GM18951 (cell line): ENCODE measurements around the gene SPATS2.

ENCODE experiments used
- POLR2A ChIP-seq: IDR thresholded peaks from 4 replicates; pipeline ENCODE4 v1.6.1; 2011; ENCODE audit warnings: mild to moderate bottlenecking; ENCODE audit not compliant: insufficient read length, insufficient read depth; ENCODE audit errors: extremely low read depth
- in situ Hi-C: fragments of 300-500 bp; cut with MboI; formaldehyde crosslinking; loops from one replicate; pipeline ENCODE4 v1.12.0; 2022; ENCODE audit warnings: low sequenced_read_pairs, mixed read lengths, inconsistent platforms; ENCODE audit not compliant: unreplicated experiment

SPATS2 gene

DNA sequence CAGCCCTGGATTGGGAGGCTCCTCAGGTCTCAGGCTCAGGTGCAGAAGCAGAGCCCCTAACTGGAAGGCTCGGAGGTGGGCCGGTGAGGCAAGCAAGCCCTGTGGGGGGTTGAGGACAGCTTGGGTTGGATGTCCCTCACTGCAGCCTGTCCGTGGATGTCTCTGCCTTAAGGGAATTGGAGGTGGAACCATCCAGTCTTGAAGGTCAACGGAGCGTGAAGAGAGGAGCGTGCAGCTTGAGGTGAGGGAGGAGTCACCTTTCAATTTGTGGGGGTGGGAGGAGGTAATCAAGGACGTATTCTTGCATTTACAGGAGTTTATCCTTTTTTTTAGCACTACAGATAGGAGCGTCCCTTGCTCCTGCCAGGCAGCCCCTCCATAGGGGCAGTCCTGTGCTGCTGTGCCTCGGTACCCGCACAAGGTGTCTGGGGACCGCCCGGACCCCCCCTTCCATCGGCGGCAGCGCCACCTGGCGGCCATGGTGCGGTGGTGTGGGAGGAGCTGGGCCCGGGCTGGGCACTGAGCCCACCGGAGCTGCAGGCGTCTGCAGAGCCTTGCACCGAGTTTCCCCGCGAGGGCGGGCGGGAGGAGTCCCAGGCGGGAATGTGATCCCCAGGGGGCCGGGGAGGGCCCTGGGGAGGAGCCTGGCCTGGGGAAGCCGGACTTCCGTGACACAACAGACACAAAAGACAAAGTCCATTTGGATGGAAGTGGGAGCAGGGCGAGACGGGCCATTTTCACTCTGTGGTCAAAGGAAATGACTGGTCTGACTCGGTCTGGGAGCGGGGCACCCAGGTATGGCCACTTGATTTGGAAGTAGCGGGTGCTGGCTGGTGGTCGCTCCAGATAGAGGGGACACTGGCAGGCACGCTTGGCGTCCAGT is 19.7 kb upstream of the SPATS2 start:
- in situ Hi-C loops = no loop called here
- no peak for TF ChIP-seq POLR2A

DNA sequence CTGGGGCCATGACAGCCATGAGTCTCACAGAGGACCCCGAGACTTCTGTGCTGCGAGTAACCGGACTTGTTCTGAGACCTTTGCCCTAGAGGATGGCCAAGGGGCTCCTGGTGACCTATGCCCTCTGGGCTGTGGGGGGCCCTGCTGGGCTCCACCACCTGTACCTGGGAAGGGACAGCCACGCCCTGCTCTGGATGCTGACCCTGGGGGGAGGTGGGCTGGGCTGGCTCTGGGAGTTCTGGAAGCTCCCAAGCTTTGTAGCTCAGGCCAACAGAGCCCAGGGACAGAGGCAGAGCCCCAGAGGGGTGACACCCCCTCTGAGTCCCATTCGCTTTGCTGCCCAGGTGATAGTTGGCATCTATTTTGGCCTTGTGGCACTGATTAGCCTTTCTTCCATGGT is 18.5 kb upstream of the SPATS2 start:
- TF ChIP-seq POLR2A = no peak
- in situ Hi-C loops = no loop called here

DNA sequence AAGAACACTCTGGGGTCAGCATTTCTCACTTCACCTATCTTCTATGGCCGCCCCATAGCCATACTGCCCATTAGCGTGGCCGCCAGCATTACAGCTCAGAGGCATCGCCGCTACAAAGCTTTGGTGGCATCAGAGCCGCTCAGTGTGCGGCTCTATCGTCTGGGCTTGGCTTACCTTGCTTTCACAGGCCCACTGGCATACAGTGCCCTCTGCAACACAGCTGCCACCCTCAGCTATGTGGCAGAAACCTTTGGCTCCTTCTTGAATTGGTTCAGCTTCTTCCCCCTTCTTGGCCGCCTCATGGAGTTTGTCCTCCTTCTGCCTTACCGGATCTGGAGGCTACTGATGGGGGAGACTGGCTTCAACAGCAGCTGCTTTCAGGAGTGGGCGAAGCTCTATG is 18.0 kb upstream of the SPATS2 start:
- TF ChIP-seq POLR2A = no peak
- in situ Hi-C loops = no loop called here

DNA sequence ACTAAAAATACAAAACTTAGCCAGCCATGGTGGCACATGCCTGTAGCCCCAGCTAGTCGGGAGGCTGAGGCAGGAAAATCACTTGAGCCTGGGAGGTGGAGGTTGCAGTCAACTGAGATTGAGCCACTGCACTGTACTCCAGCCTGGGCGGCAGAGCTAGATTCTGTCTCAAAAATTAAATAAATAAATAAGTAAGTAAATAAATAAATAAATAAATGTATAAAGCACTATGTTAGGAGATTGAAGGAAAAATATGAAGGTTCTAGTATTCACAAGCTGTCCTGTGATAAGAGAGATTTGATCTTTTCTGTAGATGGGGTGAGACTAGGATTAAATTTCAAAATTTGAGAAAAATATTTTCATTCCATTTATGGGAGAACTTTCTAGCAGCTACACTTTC is 14.9 kb upstream of the SPATS2 start:
- no peak for TF ChIP-seq POLR2A
- in situ Hi-C loops = no loop called here

DNA sequence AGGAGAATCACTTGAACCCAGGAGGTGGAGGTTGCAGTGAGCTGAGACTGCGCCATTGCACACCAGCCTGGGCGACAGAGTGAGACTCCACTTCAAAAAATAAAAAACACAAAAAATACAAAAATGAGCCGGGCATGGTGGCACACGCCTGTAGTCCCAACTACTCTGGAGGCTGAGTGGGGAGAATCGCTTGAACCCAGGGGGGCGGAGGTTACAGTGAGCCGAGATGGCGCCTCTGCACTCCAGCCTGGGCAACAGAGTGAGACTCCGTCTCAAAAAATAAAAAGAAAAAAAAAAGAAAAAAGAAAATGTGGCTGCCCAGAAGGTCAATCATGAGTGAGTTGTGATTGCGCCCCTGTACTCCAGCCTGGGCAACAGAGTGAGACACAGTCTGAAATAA is 11.3 kb upstream of the SPATS2 start:
- in situ Hi-C loops = no loop called here
- TF ChIP-seq POLR2A = no peak

DNA sequence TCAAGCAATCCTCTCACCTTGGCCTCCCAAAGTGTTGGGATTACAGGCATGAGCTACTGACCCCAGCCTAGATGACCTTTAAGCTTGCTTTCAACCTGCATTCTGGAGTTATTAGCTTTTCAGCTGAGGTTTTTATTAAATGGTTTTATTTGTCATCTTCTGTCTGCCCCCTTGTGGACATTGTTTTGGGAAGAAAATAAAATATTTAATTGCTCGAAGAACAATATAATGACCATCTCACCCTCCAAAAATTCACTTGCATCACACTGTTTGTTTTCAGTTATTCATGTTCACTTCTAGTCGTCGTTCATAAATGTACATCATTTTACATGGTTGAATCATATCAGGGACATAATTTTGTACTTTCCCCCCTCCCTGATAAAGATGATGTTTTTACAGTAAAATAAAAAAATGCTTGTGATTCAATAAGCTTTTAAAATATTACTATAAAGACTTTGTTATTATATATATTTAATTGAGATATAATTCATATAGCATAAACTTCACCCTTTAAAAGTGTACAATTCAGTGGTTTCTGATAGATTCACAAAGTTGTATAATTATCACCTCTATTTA is 10.1 kb upstream of the SPATS2 start:
- in situ Hi-C loops = no loop called here
- TF ChIP-seq POLR2A = no peak

DNA sequence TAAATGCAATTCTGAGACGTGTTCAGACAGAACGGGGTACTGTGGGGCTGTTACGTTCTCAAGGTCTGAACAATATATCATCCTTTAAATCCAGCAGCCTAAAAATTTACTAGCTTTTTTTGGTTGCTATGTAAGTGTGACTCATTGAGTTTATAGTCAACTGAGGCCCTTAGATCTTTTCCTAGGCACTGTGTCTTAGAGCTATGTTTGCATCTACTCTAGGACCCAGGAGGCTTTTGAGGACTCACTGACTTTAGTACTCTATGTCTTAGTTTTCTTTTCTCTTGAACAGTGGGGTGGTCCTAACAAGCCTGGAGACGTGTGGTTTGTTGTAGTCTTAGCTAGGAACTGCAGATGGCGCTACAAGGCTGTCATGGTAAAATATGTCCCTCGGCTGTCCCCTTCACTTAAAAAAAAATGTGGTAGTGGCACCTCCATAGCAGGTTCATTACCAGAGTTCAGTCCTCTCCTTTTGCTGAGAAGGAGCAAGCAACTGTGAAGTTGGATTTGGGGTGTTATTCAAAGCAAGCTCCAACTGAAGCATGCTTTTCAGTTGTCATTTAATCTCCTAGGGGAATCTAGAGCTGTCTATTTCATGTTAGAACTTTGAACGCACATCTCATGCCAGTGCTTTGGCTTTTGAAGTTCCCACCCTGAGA is 8.7 kb upstream of the SPATS2 start:
- in situ Hi-C loops = no loop called here
- no peak for TF ChIP-seq POLR2A

DNA sequence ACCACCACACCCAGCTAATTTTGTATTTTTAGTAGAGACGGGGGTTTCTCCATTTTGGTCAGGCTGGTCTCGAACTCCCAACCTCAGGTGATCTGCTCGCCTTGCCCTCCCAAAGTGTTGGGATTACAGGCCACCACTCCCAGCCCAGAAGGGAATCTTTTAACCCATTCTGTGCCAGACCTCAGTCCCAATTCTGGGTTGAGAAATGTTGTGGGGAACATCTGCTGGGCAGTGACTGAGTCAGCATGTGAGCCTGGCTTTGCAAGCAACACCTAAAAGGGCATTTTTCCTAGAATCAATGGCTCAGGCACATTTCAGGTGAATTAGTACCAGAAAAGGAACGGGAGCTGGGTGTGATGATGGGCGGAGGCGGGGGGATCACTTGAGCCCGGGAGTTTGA is 7.6 kb upstream of the SPATS2 start:
- in situ Hi-C loops = loop anchor here (5.0 kb wide), 1 partner anchor 158 kb away; no protein-coding TSS in a partner anchor
- TF ChIP-seq POLR2A = no peak

DNA sequence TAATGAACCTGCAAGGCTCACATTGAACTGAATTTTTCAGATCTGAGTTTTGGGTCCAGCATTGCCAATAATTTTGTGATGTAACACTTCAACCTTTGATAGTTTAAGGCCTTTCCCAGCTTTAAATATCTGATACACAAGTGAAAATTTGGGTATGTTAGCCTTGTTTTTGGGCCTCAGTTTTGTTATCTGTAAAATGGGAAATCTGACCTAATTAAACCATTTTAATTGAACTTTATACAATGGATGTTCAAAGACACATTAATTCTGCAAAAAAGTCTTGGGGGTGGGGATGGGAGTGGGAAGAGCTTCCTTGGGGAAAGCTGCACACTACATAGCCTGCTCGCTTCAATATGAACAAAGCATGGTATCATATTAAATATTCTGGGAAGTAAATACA is 5.2 kb upstream of the SPATS2 start:
- no peak for TF ChIP-seq POLR2A
- in situ Hi-C loops = loop anchor here (5.0 kb wide), 1 partner anchor 155 kb away; no protein-coding TSS in a partner anchor

DNA sequence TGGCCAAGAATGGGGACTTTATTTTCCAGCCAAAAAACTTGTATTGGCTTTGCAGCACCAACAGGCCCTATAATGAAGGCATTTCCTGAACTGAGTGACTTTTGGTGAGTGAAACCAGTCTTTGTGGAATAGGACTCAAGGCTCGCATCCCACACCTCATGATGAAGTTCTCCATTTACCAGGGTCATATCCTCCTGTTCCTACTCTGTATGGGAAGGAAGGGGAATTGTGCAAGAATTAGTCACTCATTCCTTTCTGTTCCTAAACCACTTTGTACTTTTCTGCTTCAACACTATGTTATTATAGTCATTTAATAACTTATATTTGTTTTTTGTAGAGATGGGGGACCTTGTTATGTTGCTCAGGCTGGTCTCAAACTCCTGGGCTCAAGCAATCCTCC is 2.3 kb upstream of the SPATS2 start:
- no peak for TF ChIP-seq POLR2A
- in situ Hi-C loops = loop anchor here (5.0 kb wide), 1 partner anchor 152 kb away; no protein-coding TSS in a partner anchor

DNA sequence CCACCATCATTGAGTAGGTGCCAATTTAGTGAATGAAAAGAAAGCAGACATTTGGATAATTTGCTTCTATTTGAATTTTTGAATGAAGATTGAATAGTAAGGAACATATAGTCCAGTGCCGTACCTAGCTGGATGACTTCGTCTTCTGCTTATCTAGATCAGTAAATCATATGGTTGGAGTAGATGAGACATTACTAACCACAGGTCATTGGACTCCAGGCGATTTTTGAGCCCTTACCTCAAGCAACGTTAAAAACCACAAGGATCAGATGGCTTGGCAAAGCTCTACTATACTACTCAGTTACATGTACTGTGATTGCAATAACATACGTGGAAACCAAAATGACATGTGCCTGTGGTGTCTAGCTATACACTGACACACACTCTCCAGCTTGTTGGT is 1.7 kb upstream of the SPATS2 start:
- in situ Hi-C loops = no loop called here

DNA sequence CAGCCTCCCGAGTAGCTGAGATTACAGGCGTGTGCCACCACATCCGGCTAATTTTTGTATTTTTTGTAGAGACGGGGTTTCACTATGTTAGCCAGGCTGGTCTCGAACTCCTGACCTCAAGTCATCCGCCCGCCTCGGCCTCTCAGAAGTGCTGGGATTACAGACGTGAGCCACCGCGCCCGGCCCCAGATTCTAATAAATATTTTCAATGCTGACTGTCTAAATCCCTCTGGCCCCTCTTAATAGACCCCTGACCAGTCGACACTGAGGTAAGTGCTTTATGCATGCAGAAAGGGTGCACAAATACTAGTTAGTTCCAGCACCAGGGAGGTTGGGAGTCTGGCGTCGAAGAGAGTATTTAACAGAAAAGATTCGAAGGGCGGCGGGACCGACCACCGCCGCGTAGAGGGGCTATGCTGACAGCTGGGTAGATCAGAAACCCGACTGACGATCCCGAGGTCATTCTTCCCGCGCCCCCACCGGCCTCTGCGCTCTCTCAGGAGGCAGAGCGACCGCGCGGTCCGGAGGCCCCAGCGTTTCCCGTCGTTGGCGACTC is 1.1 kb upstream of the SPATS2 start:
- no peak for TF ChIP-seq POLR2A
- in situ Hi-C loops = no loop called here

More for the DNA sequence above, 1.7 kb upstream of the SPATS2 start:
- no peak for TF ChIP-seq POLR2A

DNA sequence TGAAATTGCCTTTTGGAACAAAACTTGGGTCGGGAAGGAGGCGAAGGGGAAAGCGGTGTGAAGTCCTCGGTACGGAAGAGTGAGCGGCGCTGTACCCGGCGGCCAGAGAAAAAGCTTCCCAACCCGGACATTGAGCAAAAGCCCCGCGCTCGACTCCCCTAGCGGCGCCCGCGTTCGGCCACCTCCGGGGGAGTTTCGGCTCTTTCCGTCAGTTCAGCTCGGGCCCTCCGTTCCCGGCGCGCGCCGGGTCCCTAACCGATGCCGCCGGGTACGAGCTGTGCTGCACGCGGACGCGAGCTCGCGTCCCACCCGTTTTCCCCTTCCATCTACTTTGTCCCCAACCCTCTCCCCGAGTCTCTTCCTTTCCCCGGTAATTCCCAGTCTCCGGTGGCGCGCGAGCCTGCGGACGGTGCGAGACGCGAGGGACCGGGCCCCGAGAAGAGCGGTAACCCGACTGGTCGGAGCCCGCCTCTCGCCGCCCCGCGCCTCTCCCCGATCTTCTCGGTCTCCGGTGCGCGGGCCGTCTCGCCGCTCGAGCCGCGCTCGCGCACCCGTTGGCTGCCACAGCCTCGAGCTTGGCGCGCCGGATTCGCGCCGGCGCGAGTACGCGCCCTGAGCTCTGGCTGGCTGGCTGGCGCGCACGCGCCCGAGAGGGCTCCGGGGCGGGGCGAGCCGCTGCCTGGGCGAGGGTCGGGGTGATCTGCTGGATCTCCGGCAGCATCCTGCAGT is 446 bp upstream of the SPATS2 start:
- in situ Hi-C loops = no loop called here
- TF ChIP-seq POLR2A = peak; percentile 93

DNA sequence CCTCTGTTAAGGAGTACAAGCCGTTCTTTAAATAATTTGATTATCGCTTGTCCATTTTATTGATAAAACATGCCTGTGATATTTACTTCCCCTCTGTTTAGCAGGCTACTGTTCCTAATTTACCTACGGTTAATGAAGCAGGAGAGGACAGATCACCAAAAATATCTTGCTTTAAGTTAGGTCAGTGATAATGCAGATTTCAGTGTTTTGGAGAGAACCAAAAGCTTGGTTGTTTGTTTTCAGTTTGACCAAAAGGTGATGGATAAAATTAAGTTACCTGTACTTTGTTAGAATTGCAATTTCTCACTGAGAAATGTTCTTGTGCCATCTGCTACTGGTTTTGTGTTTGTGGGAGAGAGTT is 958 bp downstream of the SPATS2 start:
- TF ChIP-seq POLR2A = no peak
- in situ Hi-C loops = no loop called here
